ENCODE results near the gene DMRT2. TPM values are rescaled to one million over a fixed set of nuclear protein-coding genes. Genes with fewer than 3 reads are reported as not detected.
A peak's percentile ranks its signal among the peaks of the same experiment; 100 is the strongest.

DMRT2 gene
- polyA plus RNA-seq (2012; ENCODE audit: missing spikeins), result not detected

GRCh38 chr9:1050125-1050895 is at the start of gene DMRT2:
Gene DMRT2, plus strand, starts transcription at chr9:1050357. Its CDS starts 1,257 bp downstream, at chr9:1051614.
- no peak for FAIRE-seq
- DNase-seq (ENCODE audit: insufficient read length), result no peak
- TF ChIP-seq POLR2AphosphoS5 (IDR thresholded peaks at IDR 0.05; ENCODE audit: low read depth, low read length) (no peak), TAF1 (IDR thresholded peaks at IDR 0.05; ENCODE audit: borderline replicate concordance, low read depth, low read length) (no peak), POLR2A (IDR thresholded peaks at IDR 0.05; ENCODE audit: low read depth, low read length) (no peak)

GRCh38 chr9:1001838-1002237 is 48.3 kb upstream of the DMRT2 start:
- no peak for TF ChIP-seq POLR2A (IDR thresholded peaks at IDR 0.05; ENCODE audit: low read depth, low read length)
- TF ChIP-seq TAF1 (IDR thresholded peaks at IDR 0.05; ENCODE audit: borderline replicate concordance, low read depth, low read length), result no peak
- TF ChIP-seq POLR2AphosphoS5 (IDR thresholded peaks at IDR 0.05; ENCODE audit: low read depth, low read length), result no peak
- FAIRE-seq, result no peak
- DNase-seq (ENCODE audit: insufficient read length), result no peak

- FAIRE-seq, result no peak
- TF ChIP-seq POLR2AphosphoS5 (IDR thresholded peaks at IDR 0.05; ENCODE audit: low read depth, low read length), result no peak
- no peak for TF ChIP-seq POLR2A (IDR thresholded peaks at IDR 0.05; ENCODE audit: low read depth, low read length)
- TF ChIP-seq TAF1 (IDR thresholded peaks at IDR 0.05; ENCODE audit: borderline replicate concordance, low read depth, low read length), result no peak
- no peak for DNase-seq (ENCODE audit: insufficient read length)
Observed at GRCh38 chr9:1002678-1003077, 47.5 kb upstream of the DMRT2 start.

- FAIRE-seq (peak; percentile 48), DNase-seq (ENCODE audit: insufficient read length) (no peak)
- TF ChIP-seq TAF1 (IDR thresholded peaks at IDR 0.05; ENCODE audit: borderline replicate concordance, low read depth, low read length), result no peak
- TF ChIP-seq POLR2AphosphoS5 (IDR thresholded peaks at IDR 0.05; ENCODE audit: low read depth, low read length), result no peak
- no peak for TF ChIP-seq POLR2A (IDR thresholded peaks at IDR 0.05; ENCODE audit: low read depth, low read length)
Observed at GRCh38 chr9:1005043-1005667, 45.0 kb upstream of the DMRT2 start.

- no peak for TF ChIP-seq TAF1 (IDR thresholded peaks at IDR 0.05; ENCODE audit: borderline replicate concordance, low read depth, low read length)
- TF ChIP-seq POLR2AphosphoS5 (IDR thresholded peaks at IDR 0.05; ENCODE audit: low read depth, low read length), result no peak
- no peak for FAIRE-seq
- DNase-seq (ENCODE audit: insufficient read length), result no peak
Observed at GRCh38 chr9:1007312-1007711, 42.8 kb upstream of the DMRT2 start.

- FAIRE-seq (no peak), DNase-seq (ENCODE audit: insufficient read length) (no peak)
- TF ChIP-seq POLR2A (IDR thresholded peaks at IDR 0.05; ENCODE audit: low read depth, low read length) (no peak), TAF1 (IDR thresholded peaks at IDR 0.05; ENCODE audit: borderline replicate concordance, low read depth, low read length) (no peak), POLR2AphosphoS5 (IDR thresholded peaks at IDR 0.05; ENCODE audit: low read depth, low read length) (no peak)
Observed at GRCh38 chr9:1008216-1008615, 41.9 kb upstream of the DMRT2 start.

- FAIRE-seq (peak; percentile 91), DNase-seq (ENCODE audit: insufficient read length) (peak; percentile 45)
- TF ChIP-seq POLR2A (IDR thresholded peaks at IDR 0.05; ENCODE audit: low read depth, low read length) (no peak), TAF1 (IDR thresholded peaks at IDR 0.05; ENCODE audit: borderline replicate concordance, low read depth, low read length) (no peak), POLR2AphosphoS5 (IDR thresholded peaks at IDR 0.05; ENCODE audit: low read depth, low read length) (no peak)
Observed at GRCh38 chr9:1009101-1009707, 41.0 kb upstream of the DMRT2 start.

- DNase-seq (ENCODE audit: insufficient read length), result no peak
- TF ChIP-seq TAF1 (IDR thresholded peaks at IDR 0.05; ENCODE audit: borderline replicate concordance, low read depth, low read length) (no peak), POLR2AphosphoS5 (IDR thresholded peaks at IDR 0.05; ENCODE audit: low read depth, low read length) (no peak), POLR2A (IDR thresholded peaks at IDR 0.05; ENCODE audit: low read depth, low read length) (no peak)
- no peak for FAIRE-seq
Observed at GRCh38 chr9:1013021-1013420, 37.1 kb upstream of the DMRT2 start.

GRCh38 chr9:1014225-1014624 is 35.9 kb upstream of the DMRT2 start:
- DNase-seq (ENCODE audit: insufficient read length) (no peak), FAIRE-seq (no peak)
- TF ChIP-seq POLR2AphosphoS5 (IDR thresholded peaks at IDR 0.05; ENCODE audit: low read depth, low read length) (no peak), POLR2A (IDR thresholded peaks at IDR 0.05; ENCODE audit: low read depth, low read length) (no peak), TAF1 (IDR thresholded peaks at IDR 0.05; ENCODE audit: borderline replicate concordance, low read depth, low read length) (no peak)

GRCh38 chr9:1014640-1015039 is 35.5 kb upstream of the DMRT2 start:
- TF ChIP-seq POLR2AphosphoS5 (IDR thresholded peaks at IDR 0.05; ENCODE audit: low read depth, low read length), result no peak
- TF ChIP-seq POLR2A (IDR thresholded peaks at IDR 0.05; ENCODE audit: low read depth, low read length), result no peak
- no peak for TF ChIP-seq TAF1 (IDR thresholded peaks at IDR 0.05; ENCODE audit: borderline replicate concordance, low read depth, low read length)
- FAIRE-seq (no peak), DNase-seq (ENCODE audit: insufficient read length) (no peak)

GRCh38 chr9:1018121-1018520 is 32.0 kb upstream of the DMRT2 start:
- TF ChIP-seq TAF1 (IDR thresholded peaks at IDR 0.05; ENCODE audit: borderline replicate concordance, low read depth, low read length) (no peak), POLR2A (IDR thresholded peaks at IDR 0.05; ENCODE audit: low read depth, low read length) (no peak), POLR2AphosphoS5 (IDR thresholded peaks at IDR 0.05; ENCODE audit: low read depth, low read length) (no peak)
- no peak for FAIRE-seq
- DNase-seq (ENCODE audit: insufficient read length), result no peak
